ENCODE results near the gene IRAK2. TPM values are rescaled to one million over a fixed set of nuclear protein-coding genes. Genes with fewer than 3 reads are reported as not detected.

Gene IRAK2
- total RNA-seq, 2 donors from 2014 or later, result 5.1 to 7.6 TPM

- WGBS, result 25% methylated on average over 11 of the region's 11 CpGs
- H3K4me1 ChIP-seq (replicated peaks), result peaks cover 34% of the 10 kb centered on the region
These were observed 29.8 kb downstream of the IRAK2 start for GRCh38 chr3:10194328-10195071.

GRCh38 chr3:10195366-10196089 is 30.8 kb downstream of the IRAK2 start:
- Histone ChIP-seq H3K27ac (peak overlapping the region; percentile 78 to 83), H3K4me3 (no peak overlapping the region), H3K4me1 (replicated peaks) (peaks cover 34% of the 10 kb centered on the region), H3K9me3 (no peaks in the 10 kb centered on the region), H3K36me3 (no peaks in the 10 kb centered on the region), H3K27me3 (replicated peaks; ENCODE audit: insufficient read depth) (no peaks in the 10 kb centered on the region)
- TF ChIP-seq CTCF (IDR thresholded peaks at IDR 0.05), result no peak
- no peak for TF ChIP-seq POLR2AphosphoS5 (IDR thresholded peaks at IDR 0.05)
- TF ChIP-seq POLR2A (IDR thresholded peaks at IDR 0.05), result no peak
- WGBS, result 85% methylated on average over 12 of the region's 12 CpGs
- no peak for DNase-seq (ENCODE audit: low spot score)
- intact Hi-C loops (cut with DNase I), result no loop called here

More at GRCh38 chr3:10194328-10195071, 29.8 kb downstream of the IRAK2 start:
- Histone ChIP-seq H3K4me3 (no peak overlapping the region), H3K27me3 (replicated peaks; ENCODE audit: insufficient read depth) (no peaks in the 10 kb centered on the region), H3K36me3 (no peaks in the 10 kb centered on the region), H3K27ac (peak overlapping the region; percentile 78 to 83), H3K9me3 (no peaks in the 10 kb centered on the region)
- DNase-seq (ENCODE audit: low spot score), result peak; percentile 75
- TF ChIP-seq POLR2AphosphoS5 (IDR thresholded peaks at IDR 0.05), result peak; percentile 82
- TF ChIP-seq CTCF (IDR thresholded peaks at IDR 0.05), result no peak
- intact Hi-C loops (cut with DNase I), result no loop called here

- no peak for TF ChIP-seq POLR2A (IDR thresholded peaks at IDR 0.05)
- TF ChIP-seq CTCF (IDR thresholded peaks at IDR 0.05), result no peak
- no peak for TF ChIP-seq POLR2AphosphoS5 (IDR thresholded peaks at IDR 0.05)
- 79% methylated on average over 12 of the region's 12 CpGs for WGBS
- H3K27ac ChIP-seq, result no peak overlapping the region
- intact Hi-C loops (cut with DNase I), result no loop called here
- H3K27me3 ChIP-seq (replicated peaks; ENCODE audit: insufficient read depth), result no peaks in the 10 kb centered on the region
- H3K9me3 ChIP-seq, result no peaks in the 10 kb centered on the region
- no peak overlapping the region for H3K4me3 ChIP-seq
- DNase-seq (ENCODE audit: low spot score), result no peak
- H3K36me3 ChIP-seq, result no peaks in the 10 kb centered on the region
- peaks cover 30% of the 10 kb centered on the region for H3K4me1 ChIP-seq (replicated peaks)
These were observed 31.8 kb downstream of the IRAK2 start for GRCh38 chr3:10196389-10197052.

GRCh38 chr3:10198226-10198625 is 33.5 kb downstream of the IRAK2 start:
- peaks cover 19% of the 10 kb centered on the region for H3K4me1 ChIP-seq (replicated peaks)
- TF ChIP-seq POLR2A (IDR thresholded peaks at IDR 0.05), result no peak
- no peak for TF ChIP-seq CTCF (IDR thresholded peaks at IDR 0.05)
- no peak for TF ChIP-seq POLR2AphosphoS5 (IDR thresholded peaks at IDR 0.05)
- H3K9me3 ChIP-seq, result no peaks in the 10 kb centered on the region
- WGBS, result 83% methylated on average over 4 of the region's 4 CpGs
- no peak for DNase-seq (ENCODE audit: low spot score)
- H3K27ac ChIP-seq, result no peak overlapping the region
- no peak overlapping the region for H3K4me3 ChIP-seq
- no peaks in the 10 kb centered on the region for H3K27me3 ChIP-seq (replicated peaks; ENCODE audit: insufficient read depth)
- H3K36me3 ChIP-seq, result no peaks in the 10 kb centered on the region
- intact Hi-C loops (cut with DNase I), result no loop called here
